ENCODE measurements around the gene ZER1. TPM values are rescaled to one million over a fixed set of nuclear protein-coding genes. Genes with fewer than 3 reads are reported as not detected.

ZER1 gene
- total and polyA plus RNA-seq, 2 of the 4 experiments (the other 2 are of a cell fraction), result 7.7 to 34.9 TPM

DNA sequence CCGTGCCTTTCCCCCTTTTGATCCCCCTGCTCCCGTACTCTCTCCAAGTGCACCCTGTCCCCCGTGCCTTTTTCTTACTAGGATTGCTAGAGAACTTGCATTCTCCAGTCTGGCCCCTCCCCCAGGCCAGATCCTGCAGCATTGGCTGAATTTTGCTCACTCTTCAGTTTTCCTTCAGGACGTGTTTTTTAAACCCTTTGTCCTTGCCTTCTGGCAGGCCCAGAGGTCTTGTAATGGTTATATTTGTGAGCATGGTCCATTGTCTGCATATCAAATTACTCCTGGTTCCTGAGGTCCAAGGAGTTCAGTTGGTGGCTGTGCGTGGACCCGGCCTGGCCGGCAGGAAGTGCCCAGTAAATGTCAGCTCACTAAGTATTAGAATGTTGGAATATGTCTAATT is 15.9 kb upstream of the ZER1 start:
- Histone ChIP-seq H2AK5ac (ENCODE audit: low read depth, low read length) (peak overlapping the region; percentile 85; the same call in 1 of the 2 replicates), H3K27ac (ENCODE audit: insufficient read depth, low read length) (peak overlapping the region; percentile 84), H3K4ac (ENCODE audit: low read depth, low read length) (peak overlapping the region; percentile 85), H2BK20ac (ENCODE audit: low read depth, low read length) (no peak overlapping the region), H4K8ac (ENCODE audit: low read depth in 2 of 2, low read length in 2 of 2) (peak overlapping the region; percentile 88 to 100; a peak in 2 of 4 replicates), H3K4me3 (ENCODE audit: insufficient read depth, low read depth, low read length) (peak overlapping the region; percentile 81), H4K91ac (ENCODE audit: insufficient read depth, low read depth, low read length) (no peak overlapping the region; the same call in 1 of the 2 replicates), H4K5ac (ENCODE audit: low read depth, low read length) (no peak overlapping the region), H3K4me2 (ENCODE audit: low read depth, low read length) (peak overlapping the region; percentile 98), H3K9ac (ENCODE audit: low read depth, low read length) (peak overlapping the region; percentile 92), H3K14ac (replicated peaks; ENCODE audit: low read depth, low read length) (peak overlapping the region; percentile 38), H3K23ac (ENCODE audit: low read depth, low read length) (peak overlapping the region; percentile 81), H3K79me1 (ENCODE audit: low read depth in 1 of 2, low read length in 2 of 2) (peaks cover 13 to 37% of the 10 kb centered on the region in 2 experiments), H2BK5ac (ENCODE audit: low read depth, low read length, poor library complexity, severe bottlenecking) (peak overlapping the region; percentile 79), H2BK15ac (ENCODE audit: low read depth, low read length) (no peak overlapping the region), H3K27me3 (ENCODE audit: control insufficient read depth, insufficient read depth, low read length) (no peaks in the 10 kb centered on the region), H3K56ac (ENCODE audit: extremely low read depth, insufficient read depth, low read length) (no peak overlapping the region; the same call in 1 of the 2 replicates), H3K36me3 (ENCODE audit: control insufficient read depth, insufficient read depth, low read length) (peaks cover 26% of the 10 kb centered on the region), H2BK120ac (ENCODE audit: low read depth, low read length) (no peak overlapping the region), H3K18ac (ENCODE audit: low read depth, low read length) (no peak overlapping the region), H4K20me1 (ENCODE audit: insufficient read depth, low read length) (0 out of 2 replicates have a peak, but pooled peaks cover 5% of the 10 kb centered on the region), H2AFZ (replicated peaks; ENCODE audit: low read length, poor library complexity) (peak overlapping the region; percentile 100), H3K9me1 (ENCODE audit: insufficient read depth, low read length) (no peaks in the 10 kb centered on the region; the same call in 1 of the 2 replicates), H3K4me1 (ENCODE audit: control insufficient read depth, insufficient read depth, low read length) (peaks cover 6% of the 10 kb centered on the region), H3K9me3 (ENCODE audit: control insufficient read depth, insufficient read depth, low read length) (no peaks in the 10 kb centered on the region), H2AK9ac (replicated peaks; ENCODE audit: low read depth, low read length, poor library complexity) (peak overlapping the region; percentile 99)
- ChIA-PET CTCF (interaction anchor here (1.5 kb wide), 1 partner anchor 31 kb away, joined by 8 read pairs; the partner anchor contains the start of gene ENDOG), POLR2A (ENCODE audit: unreplicated experiment) (interaction anchor here (0.7 kb wide), 1 partner anchor 9 kb away, joined by 3 read pairs; no protein-coding TSS in a partner anchor)
- no TSS peak for BruUV-seq (replicated peaks)
- WGBS, 2 experiments (ENCODE audit: extremely low coverage in 2 of 2, insufficient read length in 1 of 2), result no CpG with 5 or more reads among the region's 7 CpGs
- intact Hi-C loops (cut with micrococcal nuclease) (loop anchor here (2.0 kb wide), 1 partner anchor 17 kb away; the partner anchor contains the start of gene ZER1), in situ Hi-C loops (cut with MboI; ENCODE audit: low sequenced_read_pairs) (no loop called here), dilution Hi-C loops (cut with HindIII; ENCODE audit: low sequenced_read_pairs, unreplicated experiment) (no loop called here)
- TF ChIP-seq MAZ (IDR thresholded peaks at IDR 0.05; ENCODE audit: borderline replicate concordance, low read depth, low read length) (no peak), RFX5 (IDR thresholded peaks at IDR 0.05; ENCODE audit: low read depth, low read length) (no peak), NFE2L2 (IDR thresholded peaks at IDR 0.05; ENCODE audit: low read depth, low read length) (no peak), POLR2A (IDR thresholded peaks at IDR 0.05; ENCODE audit: low read depth, low read length) (no peak), RCOR1 (IDR thresholded peaks at IDR 0.05; ENCODE audit: insufficient replicate concordance, low read length) (no peak), MAFK (IDR thresholded peaks at IDR 0.05; ENCODE audit: low read depth, low read length) (no peak), CEBPB (IDR thresholded peaks at IDR 0.05; ENCODE audit: low read depth, low read length) (no peak)
- TF ChIP-seq, protein P1, sequence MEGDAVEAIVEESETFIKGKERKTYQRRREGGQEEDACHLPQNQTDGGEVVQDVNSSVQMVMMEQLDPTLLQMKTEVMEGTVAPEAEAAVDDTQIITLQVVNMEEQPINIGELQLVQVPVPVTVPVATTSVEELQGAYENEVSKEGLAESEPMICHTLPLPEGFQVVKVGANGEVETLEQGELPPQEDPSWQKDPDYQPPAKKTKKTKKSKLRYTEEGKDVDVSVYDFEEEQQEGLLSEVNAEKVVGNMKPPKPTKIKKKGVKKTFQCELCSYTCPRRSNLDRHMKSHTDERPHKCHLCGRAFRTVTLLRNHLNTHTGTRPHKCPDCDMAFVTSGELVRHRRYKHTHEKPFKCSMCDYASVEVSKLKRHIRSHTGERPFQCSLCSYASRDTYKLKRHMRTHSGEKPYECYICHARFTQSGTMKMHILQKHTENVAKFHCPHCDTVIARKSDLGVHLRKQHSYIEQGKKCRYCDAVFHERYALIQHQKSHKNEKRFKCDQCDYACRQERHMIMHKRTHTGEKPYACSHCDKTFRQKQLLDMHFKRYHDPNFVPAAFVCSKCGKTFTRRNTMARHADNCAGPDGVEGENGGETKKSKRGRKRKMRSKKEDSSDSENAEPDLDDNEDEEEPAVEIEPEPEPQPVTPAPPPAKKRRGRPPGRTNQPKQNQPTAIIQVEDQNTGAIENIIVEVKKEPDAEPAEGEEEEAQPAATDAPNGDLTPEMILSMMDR (conservative IDR thresholded peaks at IDR 0.05; ENCODE audit: low read depth, low read length), result no peak
- TF ChIP-seq, protein P2, sequence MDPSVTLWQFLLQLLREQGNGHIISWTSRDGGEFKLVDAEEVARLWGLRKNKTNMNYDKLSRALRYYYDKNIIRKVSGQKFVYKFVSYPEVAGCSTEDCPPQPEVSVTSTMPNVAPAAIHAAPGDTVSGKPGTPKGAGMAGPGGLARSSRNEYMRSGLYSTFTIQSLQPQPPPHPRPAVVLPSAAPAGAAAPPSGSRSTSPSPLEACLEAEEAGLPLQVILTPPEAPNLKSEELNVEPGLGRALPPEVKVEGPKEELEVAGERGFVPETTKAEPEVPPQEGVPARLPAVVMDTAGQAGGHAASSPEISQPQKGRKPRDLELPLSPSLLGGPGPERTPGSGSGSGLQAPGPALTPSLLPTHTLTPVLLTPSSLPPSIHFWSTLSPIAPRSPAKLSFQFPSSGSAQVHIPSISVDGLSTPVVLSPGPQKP (IDR thresholded peaks at IDR 0.05; ENCODE audit: borderline replicate concordance, low read depth, low read length), result no peak
- ATAC-seq (ENCODE audit: low read depth) (peak; percentile 36), DNase-seq (no peak)
